Endometrium (tissue), 2 donors: ENCODE measurements around the gene BABAM2.

Source experiments
- FAIRE-seq: peaks from 2 replicates; lab custom pipeline; 2012; peaks lifted over from hg19 to GRCh38; lab: Jason Lieb, UNC
- donor health status: control.
- donor health status: control.

BABAM2 gene

GRCh38 chr2:28030600-28030999 is 140.1 kb downstream of the BABAM2 start:
- FAIRE-seq, result no peak

GRCh38 chr2:28032816-28033215 is 142.3 kb downstream of the BABAM2 start:
- FAIRE-seq, result no peak

- FAIRE-seq, result no peak
These were observed 144.2 kb downstream of the BABAM2 start for GRCh38 chr2:28034696-28035095.

- no peak for FAIRE-seq
These were observed 144.7 kb downstream of the BABAM2 start for GRCh38 chr2:28035163-28035690.

GRCh38 chr2:28035816-28036215 is 145.3 kb downstream of the BABAM2 start:
- FAIRE-seq, result no peak

GRCh38 chr2:28036307-28036706 is 145.8 kb downstream of the BABAM2 start:
- no peak for FAIRE-seq

- no peak for FAIRE-seq
These were observed 148.2 kb downstream of the BABAM2 start for GRCh38 chr2:28038722-28039121.

- FAIRE-seq, result no peak
These were observed 155.3 kb downstream of the BABAM2 start for GRCh38 chr2:28045676-28046351.

- FAIRE-seq, result no peak
These were observed 156.4 kb downstream of the BABAM2 start for GRCh38 chr2:28046921-28047320.

- FAIRE-seq, result no peak
These were observed 157.2 kb downstream of the BABAM2 start for GRCh38 chr2:28047681-28048080.

- peak; percentile 4 for FAIRE-seq
These were observed 157.8 kb downstream of the BABAM2 start for GRCh38 chr2:28048341-28048740.

GRCh38 chr2:28049416-28049815 is 158.9 kb downstream of the BABAM2 start:
- no peak for FAIRE-seq

- FAIRE-seq, result no peak
These were observed 159.4 kb downstream of the BABAM2 start for GRCh38 chr2:28049899-28050298.

GRCh38 chr2:28052691-28053090 is 162.2 kb downstream of the BABAM2 start:
- FAIRE-seq, result no peak

GRCh38 chr2:28053597-28053996 is 163.1 kb downstream of the BABAM2 start:
- peak; percentile 15 for FAIRE-seq

GRCh38 chr2:28054916-28055315 is 164.4 kb downstream of the BABAM2 start:
- no peak for FAIRE-seq

- no peak for FAIRE-seq
These were observed 164.9 kb downstream of the BABAM2 start for GRCh38 chr2:28055325-28055970.

- FAIRE-seq, result no peak
These were observed 168.3 kb downstream of the BABAM2 start for GRCh38 chr2:28058791-28059190.

- no peak for FAIRE-seq
These were observed 172.3 kb downstream of the BABAM2 start for GRCh38 chr2:28062867-28063266.

GRCh38 chr2:28063492-28063962 is 173.0 kb downstream of the BABAM2 start:
- no peak for FAIRE-seq

- FAIRE-seq, result no peak
These were observed 177.1 kb downstream of the BABAM2 start for GRCh38 chr2:28067602-28068001.

GRCh38 chr2:28068088-28068487 is 177.6 kb downstream of the BABAM2 start:
- FAIRE-seq, result peak; percentile 95

- no peak for FAIRE-seq
These were observed 178.0 kb downstream of the BABAM2 start for GRCh38 chr2:28068527-28068926.

GRCh38 chr2:28071221-28071620 is 180.7 kb downstream of the BABAM2 start:
- FAIRE-seq, result no peak
